Measurements from ENCODE around the gene PRAF2. TPM values are rescaled to one million over a fixed set of nuclear protein-coding genes. Genes with fewer than 3 reads are reported as not detected.
A peak's percentile ranks its signal among the peaks of the same experiment; 100 is the strongest.

PRAF2 gene
- total and polyA plus RNA-seq, 9 of the 15 experiments (the other 6 are each of a cell fraction or from before 2014, with no cell fraction given) = 0.24 to 5.7 (median 2.0) TPM

DNA sequence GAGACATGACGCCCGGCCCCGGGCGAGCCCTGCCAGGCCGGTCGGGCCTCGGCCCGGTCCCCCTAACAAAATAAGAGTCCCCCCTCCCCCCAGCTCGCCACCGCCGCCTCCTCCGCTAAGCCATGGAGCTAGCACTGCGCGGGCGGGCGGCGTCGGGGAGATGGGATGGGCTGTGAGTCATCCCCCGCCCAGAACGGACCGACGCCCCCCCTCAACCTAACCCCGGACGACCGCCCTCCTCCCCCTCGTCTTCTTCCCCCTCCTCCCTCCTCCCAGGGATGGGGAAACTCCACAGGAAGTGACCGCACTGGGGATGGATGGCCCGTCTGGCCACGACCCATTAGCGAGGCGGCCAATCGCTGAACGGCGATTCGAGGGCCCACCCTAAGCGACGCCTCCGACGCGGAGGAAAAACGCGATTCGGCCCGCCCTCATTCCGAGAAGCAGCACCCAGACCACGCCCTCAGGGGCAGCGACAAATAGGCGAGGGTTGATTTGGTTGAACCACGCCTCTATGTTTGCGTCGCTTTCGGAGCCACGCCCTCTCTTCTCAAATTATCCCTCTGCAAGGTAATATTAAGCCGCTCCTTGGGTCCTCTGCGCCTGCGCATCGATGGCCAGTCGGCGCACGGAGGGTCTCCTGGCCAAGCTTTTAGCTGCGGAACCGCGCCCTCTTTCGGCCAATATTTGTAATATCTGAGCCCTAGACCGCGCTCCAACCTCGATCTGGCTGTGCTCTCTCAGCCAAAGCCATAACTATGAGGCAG, 30.4 kb downstream of the PRAF2 start, which contains the start of gene TFE3 (continued):
- TF ChIP-seq, protein P1, sequence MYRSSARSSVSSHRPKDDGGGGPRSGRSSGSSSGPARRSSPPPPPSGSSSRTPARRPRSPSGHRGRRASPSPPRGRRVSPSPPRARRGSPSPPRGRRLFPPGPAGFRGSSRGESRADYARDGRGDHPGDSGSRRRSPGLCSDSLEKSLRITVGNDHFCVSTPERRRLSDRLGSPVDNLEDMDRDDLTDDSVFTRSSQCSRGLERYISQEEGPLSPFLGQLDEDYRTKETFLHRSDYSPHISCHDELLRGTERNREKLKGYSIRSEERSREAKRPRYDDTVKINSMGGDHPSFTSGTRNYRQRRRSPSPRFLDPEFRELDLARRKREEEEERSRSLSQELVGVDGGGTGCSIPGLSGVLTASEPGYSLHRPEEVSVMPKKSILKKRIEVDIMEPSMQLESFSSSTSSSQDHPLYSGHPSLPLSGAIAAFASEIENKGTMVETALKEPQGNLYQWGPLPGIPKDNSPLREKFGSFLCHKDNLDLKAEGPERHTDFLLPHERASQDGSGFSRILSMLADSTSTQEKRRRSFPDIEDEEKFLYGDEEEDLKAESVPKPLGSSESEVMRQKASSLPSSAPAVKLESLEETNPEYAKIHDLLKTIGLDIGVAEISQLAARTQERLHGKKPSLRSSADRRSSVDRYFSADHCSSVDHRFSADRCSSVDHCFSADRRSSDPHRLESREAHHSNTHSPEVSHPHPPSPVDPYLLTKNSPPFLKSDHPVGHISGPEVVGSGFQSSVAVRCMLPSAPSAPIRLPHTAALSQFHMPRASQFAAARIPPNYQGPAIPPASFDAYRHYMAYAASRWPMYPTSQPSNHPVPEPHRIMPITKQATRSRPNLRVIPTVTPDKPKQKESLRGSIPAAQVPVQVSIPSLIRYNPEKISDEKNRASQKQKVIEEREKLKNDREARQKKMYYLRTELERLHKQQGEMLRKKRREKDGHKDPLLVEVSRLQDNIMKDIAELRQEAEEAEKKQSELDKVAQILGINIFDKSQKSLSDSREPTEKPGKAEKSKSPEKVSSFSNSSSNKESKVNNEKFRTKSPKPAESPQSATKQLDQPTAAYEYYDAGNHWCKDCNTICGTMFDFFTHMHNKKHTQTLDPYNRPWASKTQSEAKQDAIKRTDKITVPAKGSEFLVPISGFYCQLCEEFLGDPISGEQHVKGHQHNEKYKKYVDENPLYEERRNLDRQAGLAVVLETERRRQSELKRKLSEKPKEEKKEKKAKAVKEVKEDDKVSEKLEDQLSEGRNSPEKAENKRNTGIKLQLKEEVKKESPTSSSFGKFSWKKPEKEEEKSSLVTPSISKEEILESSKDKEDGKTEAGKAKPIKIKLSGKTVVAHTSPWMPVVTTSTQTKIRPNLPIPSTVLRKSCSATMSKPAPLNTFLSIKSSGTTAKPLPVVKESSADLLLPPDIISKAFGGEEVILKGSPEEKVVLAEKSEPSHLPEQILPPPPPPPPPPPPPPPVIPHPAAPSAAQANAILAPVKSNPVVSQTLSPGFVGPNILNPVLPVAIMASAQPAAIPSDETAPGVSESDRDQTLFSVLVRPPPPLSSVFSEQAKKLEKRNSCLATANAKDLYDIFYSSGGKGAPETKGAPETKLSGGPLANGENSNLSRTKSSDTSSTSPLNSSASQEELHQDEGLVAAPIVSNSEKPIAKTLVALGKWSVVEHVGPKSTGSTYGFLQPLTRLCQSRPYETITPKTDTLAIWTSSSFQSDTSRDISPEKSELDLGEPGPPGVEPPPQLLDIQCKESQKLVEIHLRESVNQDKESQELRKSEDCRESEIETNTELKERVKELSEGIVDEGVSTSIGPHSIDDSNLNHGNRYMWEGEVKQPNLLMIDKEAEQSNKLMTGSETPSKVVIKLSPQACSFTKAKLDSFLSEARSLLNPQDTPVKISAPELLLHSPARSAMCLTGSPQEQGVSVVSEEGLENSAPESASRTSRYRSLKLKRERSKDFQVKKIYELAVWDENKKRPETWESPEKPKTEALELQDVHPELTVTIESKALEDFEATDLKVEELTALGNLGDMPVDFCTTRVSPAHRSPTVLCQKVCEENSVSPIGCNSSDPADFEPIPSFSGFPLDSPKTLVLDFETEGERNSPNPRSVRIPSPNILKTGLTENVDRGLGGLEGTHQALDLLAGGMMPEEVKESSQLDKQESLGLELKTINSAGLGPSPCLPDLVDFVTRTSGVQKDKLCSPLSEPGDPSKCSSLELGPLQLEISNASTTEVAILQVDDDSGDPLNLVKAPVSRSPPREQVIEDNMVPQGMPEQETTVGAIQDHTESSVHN (IDR thresholded peaks at IDR 0.05; ENCODE audit: borderline replicate concordance in 1 of 2, low read depth in 1 of 2) = no peak
- TF ChIP-seq, protein P2, sequence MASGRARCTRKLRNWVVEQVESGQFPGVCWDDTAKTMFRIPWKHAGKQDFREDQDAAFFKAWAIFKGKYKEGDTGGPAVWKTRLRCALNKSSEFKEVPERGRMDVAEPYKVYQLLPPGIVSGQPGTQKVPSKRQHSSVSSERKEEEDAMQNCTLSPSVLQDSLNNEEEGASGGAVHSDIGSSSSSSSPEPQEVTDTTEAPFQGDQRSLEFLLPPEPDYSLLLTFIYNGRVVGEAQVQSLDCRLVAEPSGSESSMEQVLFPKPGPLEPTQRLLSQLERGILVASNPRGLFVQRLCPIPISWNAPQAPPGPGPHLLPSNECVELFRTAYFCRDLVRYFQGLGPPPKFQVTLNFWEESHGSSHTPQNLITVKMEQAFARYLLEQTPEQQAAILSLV (tag; IDR thresholded peaks at IDR 0.05) = no peak
- TF ChIP-seq RBM14 (IDR thresholded peaks at IDR 0.05; ENCODE audit: borderline replicate concordance, insufficient read depth, low read depth, low read length) (no peak), GABPB1 (CRISPR knock-in tag; IDR thresholded peaks at IDR 0.05) (peak; percentile 87), ZFP30 (CRISPR knock-in tag; IDR thresholded peaks at IDR 0.05; ENCODE audit: borderline replicate concordance) (no peak), EP300 (IDR thresholded peaks at IDR 0.05; ENCODE audit: low read length) (peak; percentile 20; the same call in 1 of the 2 replicates), PHF21A (IDR thresholded peaks at IDR 0.05; ENCODE audit: borderline replicate concordance, low read depth) (no peak), ESRRA (IDR thresholded peaks at IDR 0.05; ENCODE audit: borderline replicate concordance, low read depth) (peak; percentile 16; the same call in 1 of the 2 replicates), CBX1 (IDR thresholded peaks at IDR 0.05; ENCODE audit: low read depth) (no peak), FIP1L1 (IDR thresholded peaks at IDR 0.05; ENCODE audit: low read depth, low read length, poor library complexity, severe bottlenecking) (peak; percentile 18), ATF7 (IDR thresholded peaks at IDR 0.05) (peak; percentile 78)
- TF ChIP-seq, protein P3, sequence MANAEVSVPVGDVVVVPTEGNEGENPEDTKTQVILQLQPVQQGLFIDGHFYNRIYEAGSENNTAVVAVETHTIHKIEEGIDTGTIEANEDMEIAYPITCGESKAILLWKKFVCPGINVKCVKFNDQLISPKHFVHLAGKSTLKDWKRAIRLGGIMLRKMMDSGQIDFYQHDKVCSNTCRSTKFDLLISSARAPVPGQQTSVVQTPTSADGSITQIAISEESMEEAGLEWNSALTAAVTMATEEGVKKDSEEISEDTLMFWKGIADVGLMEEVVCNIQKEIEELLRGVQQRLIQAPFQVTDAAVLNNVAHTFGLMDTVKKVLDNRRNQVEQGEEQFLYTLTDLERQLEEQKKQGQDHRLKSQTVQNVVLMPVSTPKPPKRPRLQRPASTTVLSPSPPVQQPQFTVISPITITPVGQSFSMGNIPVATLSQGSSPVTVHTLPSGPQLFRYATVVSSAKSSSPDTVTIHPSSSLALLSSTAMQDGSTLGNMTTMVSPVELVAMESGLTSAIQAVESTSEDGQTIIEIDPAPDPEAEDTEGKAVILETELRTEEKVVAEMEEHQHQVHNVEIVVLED (CRISPR knock-in tag; IDR thresholded peaks at IDR 0.05) = no peak
- TF ChIP-seq, protein P4, sequence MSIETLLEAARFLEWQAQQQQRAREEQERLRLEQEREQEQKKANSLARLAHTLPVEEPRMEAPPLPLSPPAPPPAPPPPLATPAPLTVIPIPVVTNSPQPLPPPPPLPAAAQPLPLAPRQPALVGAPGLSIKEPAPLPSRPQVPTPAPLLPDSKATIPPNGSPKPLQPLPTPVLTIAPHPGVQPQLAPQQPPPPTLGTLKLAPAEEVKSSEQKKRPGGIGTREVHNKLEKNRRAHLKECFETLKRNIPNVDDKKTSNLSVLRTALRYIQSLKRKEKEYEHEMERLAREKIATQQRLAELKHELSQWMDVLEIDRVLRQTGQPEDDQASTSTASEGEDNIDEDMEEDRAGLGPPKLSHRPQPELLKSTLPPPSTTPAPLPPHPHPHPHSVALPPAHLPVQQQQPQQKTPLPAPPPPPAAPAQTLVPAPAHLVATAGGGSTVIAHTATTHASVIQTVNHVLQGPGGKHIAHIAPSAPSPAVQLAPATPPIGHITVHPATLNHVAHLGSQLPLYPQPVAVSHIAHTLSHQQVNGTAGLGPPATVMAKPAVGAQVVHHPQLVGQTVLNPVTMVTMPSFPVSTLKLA (conservative IDR thresholded peaks at IDR 0.05) = peak; percentile 34 to 58; a peak in 2 of 4 replicates
